ENCODE measurements around the gene SYAP1. TPM values are rescaled to one million over a fixed set of nuclear protein-coding genes. Genes with fewer than 3 reads are reported as not detected.

SYAP1 gene
- polyA plus RNA-seq (13.3 and 14.4 TPM in 2 replicates), polyA minus RNA-seq (20.0 and 23.7 TPM in 2 replicates)

GRCh38 chrX:16719334-16720084, at the start of gene SYAP1:
Gene SYAP1, plus strand, starts transcription at chrX:16719612. Its CDS starts 113 bp downstream, at chrX:16719725.
- H3K9me3 ChIP-seq (ENCODE audit: low read length): no peaks in the 10 kb centered on the region
- peak within 1 kb of the TSS; percentile 99 for H3K27ac ChIP-seq (ENCODE audit: low read length)
- H3K79me2 ChIP-seq (replicated peaks; ENCODE audit: insufficient read depth, low read length): peaks cover 16% of the 10 kb centered on the region
- H3K4me3 ChIP-seq (ENCODE audit: low read length): peak within 1 kb of the TSS; percentile 81
- H3K27me3 ChIP-seq (ENCODE audit: insufficient read depth, low read depth, low read length): no peaks in the 10 kb centered on the region
- H2AFZ ChIP-seq (ENCODE audit: low read depth, low read length): peak within 1 kb of the TSS; percentile 60
- H3K9ac ChIP-seq (ENCODE audit: low read length): peak within 1 kb of the TSS; percentile 90
- no peaks in the 10 kb centered on the region for H4K20me1 ChIP-seq (ENCODE audit: insufficient read depth)
- H3K9me2 ChIP-seq (ENCODE audit: insufficient read depth, low read length): no peaks in the 10 kb centered on the region
- H3F3A ChIP-seq (ENCODE audit: insufficient read depth, low read length, poor library complexity, severe bottlenecking): no peaks in the 10 kb centered on the region
- no peaks in the 10 kb centered on the region for H3K36me3 ChIP-seq (ENCODE audit: insufficient read depth, low read length)
- peak within 1 kb of the TSS; percentile 65 for H3K4me2 ChIP-seq (ENCODE audit: low read length)
- no peak for TF ChIP-seq RAD21 (conservative IDR thresholded peaks at IDR 0.05)
- peak; percentile 98 for TF ChIP-seq POLR2AphosphoS5 (IDR thresholded peaks at IDR 0.05)
- TF ChIP-seq REST (IDR thresholded peaks at IDR 0.05; ENCODE audit: borderline replicate concordance): peak; percentile 85
- TF ChIP-seq SMC3 (conservative IDR thresholded peaks at IDR 0.05; ENCODE audit: poor library complexity): no peak
- TF ChIP-seq EZH2 (IDR thresholded peaks at IDR 0.05; ENCODE audit: borderline replicate concordance, insufficient read depth, low read length, poor library complexity, severe bottlenecking): no peak
- TF ChIP-seq MXI1 (conservative IDR thresholded peaks at IDR 0.05; ENCODE audit: poor library complexity, severe bottlenecking): no peak
- TF ChIP-seq EP300 (conservative IDR thresholded peaks at IDR 0.05; ENCODE audit: poor library complexity, severe bottlenecking): peak; percentile 61
- TF ChIP-seq TAF1 (IDR thresholded peaks at IDR 0.05; ENCODE audit: low read depth): peak; percentile 85
- TF ChIP-seq CTCF (IDR thresholded peaks at IDR 0.05; ENCODE audit: poor library complexity, severe bottlenecking): peak; percentile 12

GRCh38 chrX:16671005-16671404, 48.4 kb upstream of the SYAP1 start:
- Histone ChIP-seq H2AFZ (ENCODE audit: low read depth, low read length) (no peak overlapping the region), H3K4me3 (ENCODE audit: low read length) (no peak overlapping the region), H3F3A (ENCODE audit: insufficient read depth, low read length, poor library complexity, severe bottlenecking) (no peaks in the 10 kb centered on the region), H3K4me2 (ENCODE audit: low read length) (no peak overlapping the region), H3K79me2 (replicated peaks; ENCODE audit: insufficient read depth, low read length) (no peaks in the 10 kb centered on the region), H3K27ac (ENCODE audit: low read length) (no peak overlapping the region), H4K20me1 (ENCODE audit: insufficient read depth) (no peaks in the 10 kb centered on the region), H3K36me3 (ENCODE audit: insufficient read depth, low read length) (no peaks in the 10 kb centered on the region), H3K9me3 (ENCODE audit: low read length) (no peaks in the 10 kb centered on the region), H3K9ac (ENCODE audit: low read length) (no peak overlapping the region), H3K27me3 (ENCODE audit: insufficient read depth, low read depth, low read length) (no peaks in the 10 kb centered on the region), H3K9me2 (ENCODE audit: insufficient read depth, low read length) (no peaks in the 10 kb centered on the region)
- peak; percentile 75 for TF ChIP-seq RAD21 (conservative IDR thresholded peaks at IDR 0.05)
- no peak for TF ChIP-seq EP300 (conservative IDR thresholded peaks at IDR 0.05; ENCODE audit: poor library complexity, severe bottlenecking)
- TF ChIP-seq CTCF (IDR thresholded peaks at IDR 0.05; ENCODE audit: poor library complexity, severe bottlenecking): peak; percentile 68
- no peak for TF ChIP-seq EZH2 (IDR thresholded peaks at IDR 0.05; ENCODE audit: borderline replicate concordance, insufficient read depth, low read length, poor library complexity, severe bottlenecking)
- TF ChIP-seq TAF1 (IDR thresholded peaks at IDR 0.05; ENCODE audit: low read depth): no peak
- no peak for TF ChIP-seq MXI1 (conservative IDR thresholded peaks at IDR 0.05; ENCODE audit: poor library complexity, severe bottlenecking)
- TF ChIP-seq SMC3 (conservative IDR thresholded peaks at IDR 0.05; ENCODE audit: poor library complexity): peak; percentile 75
- no peak for TF ChIP-seq POLR2AphosphoS5 (IDR thresholded peaks at IDR 0.05)
